GM12878 (cell line): Measurements from ENCODE around the gene ENTPD6. TPM values are rescaled to one million over a fixed set of nuclear protein-coding genes. Genes with fewer than 3 reads are reported as not detected.

Source experiments
- EGR1 ChIP-seq, 2 experiments: IDR thresholded peaks; 1 replicate in 1 of 2; 2 replicates in 1 of 2; pipeline ENCODE4 v1.6.1; 2011 to 2012; ENCODE audit warnings: low read depth in 2 of 2, low read length in 2 of 2, borderline replicate concordance in 1 of 2, mild to moderate bottlenecking in 1 of 2, moderate library complexity in 1 of 2
- ZSCAN29 ChIP-seq: fragments of 450-650 bp; IDR thresholded peaks from 2 replicates; pipeline ENCODE4 v1.6.1; 2017; ENCODE audit warnings: mild to moderate bottlenecking, moderate library complexity
- polyA plus RNA-seq, 11 experiments: library from polyadenylated mRNA; depleted of rRNA in 4 of 11; unstranded in 6 of 11; stranded (reverse) in 5 of 11; fragments of >200 nt; fragmentation: Nextera tagmentation in 4 of 11; fragmentation: Illumina TruSeq in 1 of 11; extraction: Ambion mirVana in 4 of 11; extraction: Trizol in 1 of 11; gene quantifications; 1 replicate in 1 of 11; 2 replicates in 10 of 11; pipeline versions ENCODE4 v1.2.1 to v1.2.3, GENCODE V29; 2011 to 2016; ENCODE audit warnings: inconsistent platforms in 2 of 11, missing spikeins in 2 of 11, low read depth in 1 of 11
- small RNA-seq: library from RNA; depleted of rRNA; stranded (forward); fragments of <200 nt; gene quantifications from one replicate; pipeline ENCODE3, GENCODE V24; 2014
- total RNA-seq, 4 experiments: library from RNA; depleted of rRNA in 3 of 4; stranded (reverse); fragments of >200 nt in 3 of 4; fragmentation: Illumina TruSeq in 1 of 4; extraction: Trizol in 1 of 4; gene quantifications; 2 replicates each; pipeline versions ENCODE4 v1.2.1 to v1.2.3, GENCODE V29; 2013 to 2021
- TF ChIP-seq, protein P1 (sequence below), 3 experiments: IDR thresholded peaks in 2 of 3; conservative IDR thresholded peaks in 1 of 3; 2 replicates each; pipeline ENCODE4 v1.5.1; 2011; ENCODE audit warnings: low read depth in 3 of 3, low read length in 3 of 3, mild to moderate bottlenecking in 3 of 3, control low read depth in 2 of 3, moderate library complexity in 2 of 3, inconsistent platforms in 1 of 3, mixed read lengths in 1 of 3; ENCODE audit not compliant: control insufficient read depth in 2 of 3, insufficient read depth in 1 of 3; ENCODE audit errors: extremely low read depth in 1 of 3

Gene ENTPD6
- total and polyA plus RNA-seq, 10 of the 15 experiments (the other 5 are each of a cell fraction or from before 2014, with no cell fraction given) = 0.53 to 45.4 (median 31.1) TPM

DNA sequence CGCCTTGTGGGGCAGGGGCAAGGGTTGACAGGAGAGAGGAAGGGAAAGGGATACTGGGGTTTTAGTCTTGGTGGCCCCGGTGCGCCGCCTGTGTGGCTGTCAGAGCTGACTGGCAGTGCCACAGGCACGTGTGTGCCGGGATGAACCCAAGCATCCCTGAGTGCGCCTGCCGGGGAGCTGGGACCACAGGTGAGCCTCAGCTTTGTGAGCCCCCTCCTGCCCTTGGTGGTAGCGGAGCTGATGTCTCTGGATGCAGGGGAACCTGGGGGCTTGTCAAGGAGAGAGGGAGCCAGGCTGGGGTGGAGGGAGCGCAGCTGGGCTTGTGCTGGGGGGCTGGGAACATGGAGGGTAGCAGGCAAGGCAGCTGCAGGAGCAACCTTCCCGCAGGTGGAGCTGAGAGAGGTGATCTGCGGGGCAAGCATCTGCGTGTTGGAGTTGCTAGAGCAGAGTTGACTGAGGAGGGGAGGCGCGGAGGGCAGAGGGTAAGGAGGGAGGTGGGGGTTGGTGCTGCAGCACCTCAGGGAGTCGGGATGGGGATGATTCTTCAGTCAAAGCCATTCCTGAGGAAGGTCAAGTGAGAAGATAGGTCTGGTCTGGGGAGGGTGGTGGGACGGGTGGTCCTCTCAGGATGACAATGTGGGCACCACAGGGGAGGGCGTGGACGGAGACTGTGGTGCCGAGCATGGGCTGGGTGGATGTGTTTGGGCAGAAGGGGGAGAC is 80.5 kb downstream of the ENTPD6 start (continued):
- TF ChIP-seq, protein P1, sequence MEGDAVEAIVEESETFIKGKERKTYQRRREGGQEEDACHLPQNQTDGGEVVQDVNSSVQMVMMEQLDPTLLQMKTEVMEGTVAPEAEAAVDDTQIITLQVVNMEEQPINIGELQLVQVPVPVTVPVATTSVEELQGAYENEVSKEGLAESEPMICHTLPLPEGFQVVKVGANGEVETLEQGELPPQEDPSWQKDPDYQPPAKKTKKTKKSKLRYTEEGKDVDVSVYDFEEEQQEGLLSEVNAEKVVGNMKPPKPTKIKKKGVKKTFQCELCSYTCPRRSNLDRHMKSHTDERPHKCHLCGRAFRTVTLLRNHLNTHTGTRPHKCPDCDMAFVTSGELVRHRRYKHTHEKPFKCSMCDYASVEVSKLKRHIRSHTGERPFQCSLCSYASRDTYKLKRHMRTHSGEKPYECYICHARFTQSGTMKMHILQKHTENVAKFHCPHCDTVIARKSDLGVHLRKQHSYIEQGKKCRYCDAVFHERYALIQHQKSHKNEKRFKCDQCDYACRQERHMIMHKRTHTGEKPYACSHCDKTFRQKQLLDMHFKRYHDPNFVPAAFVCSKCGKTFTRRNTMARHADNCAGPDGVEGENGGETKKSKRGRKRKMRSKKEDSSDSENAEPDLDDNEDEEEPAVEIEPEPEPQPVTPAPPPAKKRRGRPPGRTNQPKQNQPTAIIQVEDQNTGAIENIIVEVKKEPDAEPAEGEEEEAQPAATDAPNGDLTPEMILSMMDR (IDR thresholded peaks at IDR 0.05 in 2 of 3, conservative IDR thresholded peaks at IDR 0.05 in 1 of 3; ENCODE audit: control insufficient read depth in 2 of 3, extremely low read depth in 1 of 3, insufficient read depth in 1 of 3, low read depth in 3 of 3, low read length in 3 of 3) = no peak
- TF ChIP-seq EGR1 (IDR thresholded peaks at IDR 0.05; ENCODE audit: borderline replicate concordance in 1 of 2, low read depth in 2 of 2, low read length in 2 of 2) (no peak), ZSCAN29 (no peak)

Small RNAs within 50 kb of the gene (small RNA-seq; reads per million reads assigned to genes)
- not detected for gene AL035252.4
- gene AL121772.2 = not detected
- gene RF00019 = not detected

Other genes with a start within 250 kb of the ENTPD6 start
- not detected in 2 replicates for gene CST7, start 246.4 kb upstream of the ENTPD6 start, total RNA-seq (2014; rRNA removed)
- gene CST7, start 246.4 kb upstream of the ENTPD6 start, total RNA-seq (2014; rRNA removed; fragmentation: Illumina TruSeq; extraction: Trizol) = not detected in 2 replicates
- not detected in 2 replicates for gene CST7, start 246.4 kb upstream of the ENTPD6 start, total RNA-seq (2021)
- gene CST7, start 246.4 kb upstream of the ENTPD6 start, polyA plus RNA-seq (2011; rRNA removed) = 0.32 and 0.69 TPM in 2 replicates
- not detected in 2 replicates for gene CST7, start 246.4 kb upstream of the ENTPD6 start, polyA plus RNA-seq (2014; fragmentation: Illumina TruSeq; extraction: Trizol)
- gene CST7, start 246.4 kb upstream of the ENTPD6 start, polyA plus RNA-seq (2014; fragmentation: Nextera tagmentation; extraction: Ambion mirVana) = not detected
- not detected in 2 replicates for gene CST7, start 246.4 kb upstream of the ENTPD6 start, polyA plus RNA-seq (2014; rRNA removed)
- gene CST7, start 246.4 kb upstream of the ENTPD6 start, polyA plus RNA-seq (2016; fragmentation: Nextera tagmentation; extraction: Ambion mirVana) = not detected
- gene APMAP, start 203.0 kb upstream of the ENTPD6 start, total RNA-seq (2014; rRNA removed) = 32.5 and 34.7 TPM in 2 replicates
- gene APMAP, start 203.0 kb upstream of the ENTPD6 start, total RNA-seq (2014; rRNA removed; fragmentation: Illumina TruSeq; extraction: Trizol) = 29.3 and 31.2 TPM in 2 replicates
- gene APMAP, start 203.0 kb upstream of the ENTPD6 start, total RNA-seq (2021) = 31.7 and 32.9 TPM in 2 replicates
- gene APMAP, start 203.0 kb upstream of the ENTPD6 start, polyA plus RNA-seq (2011; rRNA removed) = 33.6 and 34.9 TPM in 2 replicates
- gene APMAP, start 203.0 kb upstream of the ENTPD6 start, polyA plus RNA-seq (2014; fragmentation: Illumina TruSeq; extraction: Trizol) = 28.0 and 30.5 TPM in 2 replicates
- 10 to 100 TPM; 12.1 to 22.3 TPM for gene APMAP, start 203.0 kb upstream of the ENTPD6 start, polyA plus RNA-seq (2014; fragmentation: Nextera tagmentation; extraction: Ambion mirVana)
- 38.4 and 38.7 TPM in 2 replicates for gene APMAP, start 203.0 kb upstream of the ENTPD6 start, polyA plus RNA-seq (2014; rRNA removed)
- gene APMAP, start 203.0 kb upstream of the ENTPD6 start, polyA plus RNA-seq (2016; fragmentation: Nextera tagmentation; extraction: Ambion mirVana) = 10 to 100 TPM; 56.6 to 60.2 TPM
- 30.5 and 35.2 TPM in 2 replicates for gene ACSS1, start 137.6 kb upstream of the ENTPD6 start, total RNA-seq (2014; rRNA removed)
- gene ACSS1, start 137.6 kb upstream of the ENTPD6 start, total RNA-seq (2014; rRNA removed; fragmentation: Illumina TruSeq; extraction: Trizol) = 13.1 and 13.6 TPM in 2 replicates
- gene ACSS1, start 137.6 kb upstream of the ENTPD6 start, total RNA-seq (2021) = 44.4 and 44.9 TPM in 2 replicates
- 22.2 and 31.1 TPM in 2 replicates for gene ACSS1, start 137.6 kb upstream of the ENTPD6 start, polyA plus RNA-seq (2011; rRNA removed)
- 25.0 and 31.1 TPM in 2 replicates for gene ACSS1, start 137.6 kb upstream of the ENTPD6 start, polyA plus RNA-seq (2014; fragmentation: Illumina TruSeq; extraction: Trizol)
- gene ACSS1, start 137.6 kb upstream of the ENTPD6 start, polyA plus RNA-seq (2014; fragmentation: Nextera tagmentation; extraction: Ambion mirVana) = 1 to 10 TPM; 1.3 to 6.7 TPM
- 33.0 and 36.4 TPM in 2 replicates for gene ACSS1, start 137.6 kb upstream of the ENTPD6 start, polyA plus RNA-seq (2014; rRNA removed)
- 10 to 100 TPM; 27.4 to 36.6 TPM for gene ACSS1, start 137.6 kb upstream of the ENTPD6 start, polyA plus RNA-seq (2016; fragmentation: Nextera tagmentation; extraction: Ambion mirVana)
- gene VSX1, start 113.6 kb upstream of the ENTPD6 start, total RNA-seq (2014; rRNA removed) = not detected in 2 replicates
- not detected in 2 replicates for gene VSX1, start 113.6 kb upstream of the ENTPD6 start, total RNA-seq (2014; rRNA removed; fragmentation: Illumina TruSeq; extraction: Trizol)
- not detected in 2 replicates for gene VSX1, start 113.6 kb upstream of the ENTPD6 start, total RNA-seq (2021)
- gene VSX1, start 113.6 kb upstream of the ENTPD6 start, polyA plus RNA-seq (2011; rRNA removed) = 0.03 and 0.05 TPM in 2 replicates
- not detected in 2 replicates for gene VSX1, start 113.6 kb upstream of the ENTPD6 start, polyA plus RNA-seq (2014; fragmentation: Illumina TruSeq; extraction: Trizol)
- not detected for gene VSX1, start 113.6 kb upstream of the ENTPD6 start, polyA plus RNA-seq (2014; fragmentation: Nextera tagmentation; extraction: Ambion mirVana)
- not detected in 2 replicates for gene VSX1, start 113.6 kb upstream of the ENTPD6 start, polyA plus RNA-seq (2014; rRNA removed)
- gene VSX1, start 113.6 kb upstream of the ENTPD6 start, polyA plus RNA-seq (2016; fragmentation: Nextera tagmentation; extraction: Ambion mirVana) = not detected
- gene PYGB, start 52.4 kb downstream of the ENTPD6 start, total RNA-seq (2014; rRNA removed) = 24.6 and 27.4 TPM in 2 replicates
- gene PYGB, start 52.4 kb downstream of the ENTPD6 start, total RNA-seq (2014; rRNA removed; fragmentation: Illumina TruSeq; extraction: Trizol) = 14.2 and 16.1 TPM in 2 replicates
- gene PYGB, start 52.4 kb downstream of the ENTPD6 start, total RNA-seq (2021) = 31.0 and 33.5 TPM in 2 replicates
- 6.1 and 11.9 TPM in 2 replicates for gene PYGB, start 52.4 kb downstream of the ENTPD6 start, polyA plus RNA-seq (2011; rRNA removed)
- 8.0 and 17.4 TPM in 2 replicates for gene PYGB, start 52.4 kb downstream of the ENTPD6 start, polyA plus RNA-seq (2014; fragmentation: Illumina TruSeq; extraction: Trizol)
- gene PYGB, start 52.4 kb downstream of the ENTPD6 start, polyA plus RNA-seq (2014; fragmentation: Nextera tagmentation; extraction: Ambion mirVana) = 1 to 10 TPM in 1 of 2 experiments, under 1 TPM in 1; 0.34 to 1.3 TPM
- gene PYGB, start 52.4 kb downstream of the ENTPD6 start, polyA plus RNA-seq (2014; rRNA removed) = 26.2 and 31.8 TPM in 2 replicates
- 10 to 100 TPM; 26.2 to 27.6 TPM for gene PYGB, start 52.4 kb downstream of the ENTPD6 start, polyA plus RNA-seq (2016; fragmentation: Nextera tagmentation; extraction: Ambion mirVana)
- 22.8 and 33.0 TPM in 2 replicates for gene ABHD12, start 195.1 kb downstream of the ENTPD6 start, total RNA-seq (2014; rRNA removed)
- gene ABHD12, start 195.1 kb downstream of the ENTPD6 start, total RNA-seq (2014; rRNA removed; fragmentation: Illumina TruSeq; extraction: Trizol) = 15.9 and 22.0 TPM in 2 replicates
- gene ABHD12, start 195.1 kb downstream of the ENTPD6 start, total RNA-seq (2021) = 37.1 and 42.2 TPM in 2 replicates
- 14.2 and 16.1 TPM in 2 replicates for gene ABHD12, start 195.1 kb downstream of the ENTPD6 start, polyA plus RNA-seq (2011; rRNA removed)
- gene ABHD12, start 195.1 kb downstream of the ENTPD6 start, polyA plus RNA-seq (2014; fragmentation: Illumina TruSeq; extraction: Trizol) = 19.8 and 27.6 TPM in 2 replicates
- gene ABHD12, start 195.1 kb downstream of the ENTPD6 start, polyA plus RNA-seq (2014; fragmentation: Nextera tagmentation; extraction: Ambion mirVana) = 1 to 10 TPM; 1.5 to 4.1 TPM
- 25.7 and 28.8 TPM in 2 replicates for gene ABHD12, start 195.1 kb downstream of the ENTPD6 start, polyA plus RNA-seq (2014; rRNA removed)
- 10 to 100 TPM; 52.4 to 61.8 TPM for gene ABHD12, start 195.1 kb downstream of the ENTPD6 start, polyA plus RNA-seq (2016; fragmentation: Nextera tagmentation; extraction: Ambion mirVana)
- 31.1 and 35.3 TPM in 2 replicates for gene GINS1, start 212.0 kb downstream of the ENTPD6 start, total RNA-seq (2014; rRNA removed)
- gene GINS1, start 212.0 kb downstream of the ENTPD6 start, total RNA-seq (2014; rRNA removed; fragmentation: Illumina TruSeq; extraction: Trizol) = 26.1 and 29.1 TPM in 2 replicates
- 33.8 and 35.6 TPM in 2 replicates for gene GINS1, start 212.0 kb downstream of the ENTPD6 start, total RNA-seq (2021)
- gene GINS1, start 212.0 kb downstream of the ENTPD6 start, polyA plus RNA-seq (2011; rRNA removed) = 34.1 and 47.5 TPM in 2 replicates
- gene GINS1, start 212.0 kb downstream of the ENTPD6 start, polyA plus RNA-seq (2014; fragmentation: Illumina TruSeq; extraction: Trizol) = 25.2 and 30.0 TPM in 2 replicates
- gene GINS1, start 212.0 kb downstream of the ENTPD6 start, polyA plus RNA-seq (2014; fragmentation: Nextera tagmentation; extraction: Ambion mirVana) = 10 to 100 TPM; 13.0 to 20.0 TPM
- 25.3 and 29.6 TPM in 2 replicates for gene GINS1, start 212.0 kb downstream of the ENTPD6 start, polyA plus RNA-seq (2014; rRNA removed)
- gene GINS1, start 212.0 kb downstream of the ENTPD6 start, polyA plus RNA-seq (2016; fragmentation: Nextera tagmentation; extraction: Ambion mirVana) = 10 to 100 TPM; 40.5 to 44.6 TPM